PC-9 (cell line): ENCODE measurements around the gene CST1. TPM values are rescaled to one million over a fixed set of nuclear protein-coding genes. Genes with fewer than 3 reads are reported as not detected.

Experiments
- BruUV-seq: library from RNA; stranded (reverse); fragments of 400-500 nt; replicated peaks from 2 replicates; lab custom pipeline; 2021; lab: Mats Ljungman, UMichigan
- CTCF ChIA-PET: fragments of 300-600 bp; sonication (Branson Sonifier 250); formaldehyde crosslinking; loops from one replicate; lab custom pipeline; 2022; ENCODE audit warnings: antibody characterized with exemption; lab: Charles Lee
- POLR2A ChIA-PET: fragments of 300-600 bp; sonication (Branson Sonifier 250); formaldehyde crosslinking; loops from one replicate; lab custom pipeline; 2022; ENCODE audit warnings: antibody characterized with exemption; ENCODE audit not compliant: unreplicated experiment; lab: Charles Lee
- DNase-seq, 2 experiments: peaks; one replicate each; pipeline versions ENCODE4 v3.0.0 to v3.0.0-alpha.2; 2015 to 2022; ENCODE audit warnings: mixed read lengths in 1 of 2
- H2AFZ ChIP-seq: fragments of 200-600 bp; sonication (generic); 2 replicates; pipeline ENCODE4 v1.8.1; 2017; ENCODE audit warnings: antibody characterized with exemption
- H3F3A ChIP-seq: fragments of 200-600 bp; sonication (generic); 2 replicates; pipeline ENCODE4 v1.8.1; 2017; ENCODE audit warnings: antibody characterized with exemption, mild to moderate bottlenecking, low read depth; ENCODE audit not compliant: insufficient read depth
- H3K27ac ChIP-seq: fragments of 200-600 bp; sonication (generic); 2 replicates; pipeline ENCODE4 v1.6.1; 2016; ENCODE audit warnings: mixed run types
- H3K27me3 ChIP-seq: fragments of 200-600 bp; sonication (generic); 2 replicates; pipeline ENCODE4 v1.6.1; 2016; ENCODE audit warnings: low read depth, mixed run types; ENCODE audit not compliant: insufficient read depth
- H3K36me3 ChIP-seq: fragments of 200-600 bp; sonication (generic); 2 replicates; pipeline ENCODE4 v1.6.1; 2016; ENCODE audit warnings: low read depth, mixed run types
- H3K4me1 ChIP-seq: fragments of 200-600 bp; sonication (generic); replicated peaks from 2 replicates; pipeline ENCODE4 v1.6.1; 2016; ENCODE audit warnings: mixed run types; ENCODE audit not compliant: insufficient read depth
- H3K4me2 ChIP-seq: fragments of 200-600 bp; sonication (generic); 2 replicates; pipeline ENCODE4 v1.6.1; 2017; ENCODE audit warnings: mixed run types
- H3K4me3 ChIP-seq: fragments of 200-600 bp; sonication (generic); 2 replicates; pipeline ENCODE4 v1.6.1; 2016; ENCODE audit warnings: mixed run types
- H3K79me2 ChIP-seq: fragments of 200-600 bp; sonication (generic); 2 replicates; pipeline ENCODE4 v1.6.1; 2017; ENCODE audit warnings: low read depth, mixed run types
- H3K9me2 ChIP-seq: fragments of 200-600 bp; sonication (generic); 2 replicates; pipeline ENCODE4 v1.8.1; 2017; ENCODE audit warnings: mild to moderate bottlenecking; ENCODE audit not compliant: insufficient read depth
- H3K9me3 ChIP-seq: fragments of 200-600 bp; sonication (generic); 2 replicates; pipeline ENCODE4 v1.8.1; 2016; ENCODE audit warnings: low read depth; ENCODE audit not compliant: insufficient read depth
- H4K20me1 ChIP-seq: fragments of 200-600 bp; sonication (generic); 2 replicates; pipeline ENCODE4 v1.8.1; 2017; ENCODE audit not compliant: insufficient read depth
- EZH2 ChIP-seq: fragments of 200-600 bp; sonication (generic); IDR thresholded peaks from 2 replicates; pipeline ENCODE4 v1.8.0; 2017; ENCODE audit warnings: antibody characterized with exemption, low read depth
- intact Hi-C: fragments of 100-400 bp; cut with micrococcal nuclease; formaldehyde crosslinking; loops from one replicate; pipeline ENCODE4 v1.10.0; 2022; ENCODE audit not compliant: unreplicated experiment
- total RNA-seq: library from RNA; stranded (reverse); gene quantifications from 2 replicates; pipeline ENCODE4 v1.2.3, GENCODE V29; 2021
- TF ChIP-seq, protein P1 (sequence below): fragments of 200-600 bp; sonication (generic); conservative IDR thresholded peaks from 2 replicates; pipeline ENCODE4 v1.6.1; 2017; ENCODE audit warnings: mixed run types, antibody characterized with exemption, mild to moderate bottlenecking, moderate library complexity

Gene CST1
- total RNA-seq, 1 experiment from 2014 or later, result 0.76 TPM

GRCh38 chr20:23697947-23698346 lies 52.8 kb downstream of the CST1 start:
- Histone ChIP-seq H4K20me1 (no peaks in the 10 kb centered on the region), H3K79me2 (no peaks in the 10 kb centered on the region), H3K36me3 (no peaks in the 10 kb centered on the region), H3F3A (peaks cover 7% of the 10 kb centered on the region; the same call in 1 of the 2 replicates), H3K27me3 (no peaks in the 10 kb centered on the region), H3K9me3 (no peaks in the 10 kb centered on the region), H3K9me2 (no peaks in the 10 kb centered on the region), H3K4me3 (no peak overlapping the region), H3K27ac (no peak overlapping the region), H2AFZ (no peak overlapping the region), H3K4me2 (no peak overlapping the region), H3K4me1 (peaks cover 36% of the 10 kb centered on the region)
- CTCF ChIA-PET, result no interaction called here
- DNase-seq, result no peak
- POLR2A ChIA-PET, result no interaction called here
- no TSS peak for BruUV-seq
- TF ChIP-seq EZH2, result no peak
- TF ChIP-seq, protein P1, sequence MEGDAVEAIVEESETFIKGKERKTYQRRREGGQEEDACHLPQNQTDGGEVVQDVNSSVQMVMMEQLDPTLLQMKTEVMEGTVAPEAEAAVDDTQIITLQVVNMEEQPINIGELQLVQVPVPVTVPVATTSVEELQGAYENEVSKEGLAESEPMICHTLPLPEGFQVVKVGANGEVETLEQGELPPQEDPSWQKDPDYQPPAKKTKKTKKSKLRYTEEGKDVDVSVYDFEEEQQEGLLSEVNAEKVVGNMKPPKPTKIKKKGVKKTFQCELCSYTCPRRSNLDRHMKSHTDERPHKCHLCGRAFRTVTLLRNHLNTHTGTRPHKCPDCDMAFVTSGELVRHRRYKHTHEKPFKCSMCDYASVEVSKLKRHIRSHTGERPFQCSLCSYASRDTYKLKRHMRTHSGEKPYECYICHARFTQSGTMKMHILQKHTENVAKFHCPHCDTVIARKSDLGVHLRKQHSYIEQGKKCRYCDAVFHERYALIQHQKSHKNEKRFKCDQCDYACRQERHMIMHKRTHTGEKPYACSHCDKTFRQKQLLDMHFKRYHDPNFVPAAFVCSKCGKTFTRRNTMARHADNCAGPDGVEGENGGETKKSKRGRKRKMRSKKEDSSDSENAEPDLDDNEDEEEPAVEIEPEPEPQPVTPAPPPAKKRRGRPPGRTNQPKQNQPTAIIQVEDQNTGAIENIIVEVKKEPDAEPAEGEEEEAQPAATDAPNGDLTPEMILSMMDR, result no peak
- intact Hi-C loops, result no loop called here

Other genes starting within 250 kb of the CST1 start
- not detected in 2 replicates for gene CST9L, start 182.5 kb downstream of the CST1 start, total RNA-seq
- gene CST9, start 145.0 kb downstream of the CST1 start, total RNA-seq, result not detected in 2 replicates
- 262 and 355 TPM in 2 replicates for gene CST3, start 113.0 kb downstream of the CST1 start, total RNA-seq
- 0.78 TPM in 1 of 2 replicates, not detected in the other for gene CST4, start 61.9 kb downstream of the CST1 start, total RNA-seq
- not detected in 2 replicates for gene CST2, start 75.8 kb upstream of the CST1 start, total RNA-seq
- gene CST5, start 128.8 kb upstream of the CST1 start, total RNA-seq, result 0.93 and 2.2 TPM in 2 replicates
- 0.43 and 0.63 TPM in 2 replicates for gene GGTLC1, start 237.8 kb upstream of the CST1 start, total RNA-seq